ENCODE data around the gene TRMT44. TPM values are rescaled to one million over a fixed set of nuclear protein-coding genes. Genes with fewer than 3 reads are reported as not detected.

TRMT44 gene
- total and polyA plus RNA-seq, 2 of the 13 experiments (the other 11 are each of a cell fraction or from before 2014, with no cell fraction given): 5.8 to 8.6 TPM

GRCh38 chr4:8516996-8517550 is 76.5 kb downstream of the TRMT44 start:
- Histone ChIP-seq H3K27me3 (ENCODE audit: control insufficient read depth in 1 of 2, insufficient read depth in 2 of 2, low read length in 2 of 2) (peaks cover 0 to 7% of the 10 kb centered on the region in 2 experiments; a peak in 2 of 5 replicates), H3K4me1 (ENCODE audit: insufficient read depth, low read length) (no peaks in the 10 kb centered on the region), H3K4me2 (ENCODE audit: low read depth, low read length) (no peak overlapping the region), H3K27ac (ENCODE audit: extremely low read length, insufficient read depth, low read length) (no peak overlapping the region), H3K36me3 (replicated peaks in 1 of 2; ENCODE audit: control insufficient read depth in 1 of 2, insufficient read depth in 2 of 2, low read length in 2 of 2) (no peaks in the 10 kb centered on the region), H3K4me3 (replicated peaks in 1 of 3; ENCODE audit: insufficient read depth in 1 of 3, low read depth in 2 of 3, low read length in 3 of 3) (no peak overlapping the region), H3K79me2 (ENCODE audit: insufficient read depth, low read length) (no peaks in the 10 kb centered on the region), H4K20me1 (ENCODE audit: insufficient read depth, low read length) (no peaks in the 10 kb centered on the region), H3K9ac (ENCODE audit: insufficient read depth, low read depth, low read length) (no peak overlapping the region), H3K9me3 (ENCODE audit: low read length) (no peaks in the 10 kb centered on the region), H2AFZ (ENCODE audit: low read length) (no peak overlapping the region)
- no peak for TF ChIP-seq ZBTB34 (CRISPR knock-in tag; IDR thresholded peaks at IDR 0.05)
- FAIRE-seq (no peak), DNase-seq (ENCODE audit: low spot score) (no peak), ATAC-seq (no peak)
- WGBS (ENCODE audit: low lambda C conversion rate): 11% methylated on average over 4 of the region's 5 CpGs
- in situ Hi-C loops (cut with HindIII; ENCODE audit: extremely low pct_ligation_motif_present, low pct_unique_long_range_greater_than_20kb): no loop called here
- intact Hi-C loops (cut with micrococcal nuclease; ENCODE audit: unreplicated experiment): no loop called here
- ChIA-PET CTCF (ENCODE audit: low intra/inter-chr PET ratio, low total read pairs) (no interaction called here), POLR2A (no interaction called here)
- BruUV-seq (replicated peaks): no TSS peak

- FAIRE-seq (no peak), DNase-seq (ENCODE audit: low spot score) (no peak), ATAC-seq (no peak)
- Histone ChIP-seq H3K4me2 (ENCODE audit: low read depth, low read length) (no peak overlapping the region), H3K9ac (ENCODE audit: insufficient read depth, low read depth, low read length) (no peak overlapping the region), H2AFZ (ENCODE audit: low read length) (no peak overlapping the region), H3K9me3 (ENCODE audit: low read length) (no peaks in the 10 kb centered on the region), H3K36me3 (replicated peaks in 1 of 2; ENCODE audit: control insufficient read depth in 1 of 2, insufficient read depth in 2 of 2, low read length in 2 of 2) (no peaks in the 10 kb centered on the region), H3K27me3 (ENCODE audit: control insufficient read depth in 1 of 2, insufficient read depth in 2 of 2, low read length in 2 of 2) (peaks cover 0 to 8% of the 10 kb centered on the region in 2 experiments; a peak in 2 of 5 replicates), H3K27ac (ENCODE audit: extremely low read length, insufficient read depth, low read length) (no peak overlapping the region), H3K4me1 (ENCODE audit: insufficient read depth, low read length) (no peaks in the 10 kb centered on the region), H3K4me3 (replicated peaks in 1 of 3; ENCODE audit: insufficient read depth in 1 of 3, low read depth in 2 of 3, low read length in 3 of 3) (no peak overlapping the region), H3K79me2 (ENCODE audit: insufficient read depth, low read length) (no peaks in the 10 kb centered on the region), H4K20me1 (ENCODE audit: insufficient read depth, low read length) (no peaks in the 10 kb centered on the region)
- ChIA-PET POLR2A (no interaction called here), CTCF (ENCODE audit: low intra/inter-chr PET ratio, low total read pairs) (no interaction called here)
- in situ Hi-C loops (cut with HindIII; ENCODE audit: extremely low pct_ligation_motif_present, low pct_unique_long_range_greater_than_20kb): no loop called here
- intact Hi-C loops (cut with micrococcal nuclease; ENCODE audit: unreplicated experiment): no loop called here
- no TSS peak for BruUV-seq (replicated peaks)
- TF ChIP-seq POLR2G (IDR thresholded peaks at IDR 0.05; ENCODE audit: low read depth, low read length) (no peak), ZFP36L2 (CRISPR knock-in tag; IDR thresholded peaks at IDR 0.05) (no peak), SATB2 (CRISPR knock-in tag; IDR thresholded peaks at IDR 0.05) (no peak), KLF12 (CRISPR knock-in tag; IDR thresholded peaks at IDR 0.05; ENCODE audit: borderline replicate concordance) (no peak), ZBTB44 (CRISPR knock-in tag; IDR thresholded peaks at IDR 0.05) (no peak), ZNF761 (CRISPR knock-in tag; conservative IDR thresholded peaks at IDR 0.05) (no peak), ZNF468 (CRISPR knock-in tag; IDR thresholded peaks at IDR 0.05) (no peak), ZNF17 (CRISPR knock-in tag; IDR thresholded peaks at IDR 0.05) (no peak), RBM39 (IDR thresholded peaks at IDR 0.05; ENCODE audit: low read depth, low read length, poor library complexity, severe bottlenecking) (no peak), GFI1 (CRISPR knock-in tag; IDR thresholded peaks at IDR 0.05; ENCODE audit: borderline replicate concordance) (no peak), ZNF431 (CRISPR knock-in tag; IDR thresholded peaks at IDR 0.05; ENCODE audit: borderline replicate concordance, low read depth) (no peak), ZNF33A (CRISPR knock-in tag; IDR thresholded peaks at IDR 0.05; ENCODE audit: borderline replicate concordance) (no peak)
- 0% methylated on average over 4 of the region's 13 CpGs for WGBS (ENCODE audit: low lambda C conversion rate)
These were observed 77.4 kb downstream of the TRMT44 start for GRCh38 chr4:8517946-8518345.
